C4-2B (cell line): ENCODE results near the gene NAGK.

Experiments used
- H3K27ac ChIP-seq: fragments of 450-650 bp; 2 replicates; pipeline ENCODE4 v1.5.1; 2017
- CTCF ChIP-seq: fragments of 450-650 bp; conservative IDR thresholded peaks from 2 replicates; pipeline ENCODE4 v1.5.1; 2017; ENCODE audit warnings: mild to moderate bottlenecking
- ZFX ChIP-seq: fragments of 450-650 bp; IDR thresholded peaks from 2 replicates; pipeline ENCODE4 v1.6.1; 2017

The NAGK gene

DNA sequence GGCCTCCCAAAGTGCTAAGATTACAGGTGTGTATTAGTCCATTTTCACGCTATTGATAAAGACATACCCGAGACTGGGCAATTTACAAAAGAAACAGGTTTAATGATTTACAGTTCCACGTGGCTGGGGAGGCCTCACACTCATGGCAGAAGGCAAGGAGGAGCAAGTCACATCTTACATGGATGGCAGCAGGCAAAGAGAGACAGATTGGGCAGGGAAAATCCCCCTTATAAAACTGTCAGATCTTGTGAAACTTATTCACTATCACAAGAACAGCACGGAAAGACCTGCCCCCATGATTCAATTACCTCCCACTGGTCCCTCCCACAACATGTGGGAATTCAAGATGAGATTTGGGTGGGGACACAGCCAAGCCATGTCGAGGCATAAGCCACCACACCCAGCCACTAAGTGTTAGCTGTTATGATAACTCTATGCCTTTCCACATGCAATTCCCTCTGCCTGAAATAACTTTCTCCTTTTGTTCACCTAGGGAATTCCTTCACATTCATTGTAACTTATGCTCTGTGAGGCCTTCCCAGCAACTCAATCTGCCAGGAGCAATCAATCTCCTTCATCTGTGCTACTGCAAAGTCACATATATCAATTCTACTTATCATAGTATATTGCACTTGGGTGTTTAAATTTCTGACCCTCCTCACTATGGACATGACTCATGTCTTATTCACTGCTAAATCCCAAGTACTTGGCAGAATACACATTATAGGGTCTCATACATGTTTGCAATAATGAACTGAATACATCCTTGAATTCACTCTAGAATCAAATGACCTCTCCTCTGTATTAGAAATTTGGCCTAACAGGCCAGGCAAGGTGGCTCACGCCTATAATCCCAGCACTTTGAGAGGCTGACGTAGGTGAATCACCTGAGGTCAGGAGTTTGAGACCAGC is 54.2 kb downstream of the NAGK start:
- no peak overlapping the region for H3K27ac ChIP-seq
- TF ChIP-seq ZFX (no peak), CTCF (no peak)

DNA sequence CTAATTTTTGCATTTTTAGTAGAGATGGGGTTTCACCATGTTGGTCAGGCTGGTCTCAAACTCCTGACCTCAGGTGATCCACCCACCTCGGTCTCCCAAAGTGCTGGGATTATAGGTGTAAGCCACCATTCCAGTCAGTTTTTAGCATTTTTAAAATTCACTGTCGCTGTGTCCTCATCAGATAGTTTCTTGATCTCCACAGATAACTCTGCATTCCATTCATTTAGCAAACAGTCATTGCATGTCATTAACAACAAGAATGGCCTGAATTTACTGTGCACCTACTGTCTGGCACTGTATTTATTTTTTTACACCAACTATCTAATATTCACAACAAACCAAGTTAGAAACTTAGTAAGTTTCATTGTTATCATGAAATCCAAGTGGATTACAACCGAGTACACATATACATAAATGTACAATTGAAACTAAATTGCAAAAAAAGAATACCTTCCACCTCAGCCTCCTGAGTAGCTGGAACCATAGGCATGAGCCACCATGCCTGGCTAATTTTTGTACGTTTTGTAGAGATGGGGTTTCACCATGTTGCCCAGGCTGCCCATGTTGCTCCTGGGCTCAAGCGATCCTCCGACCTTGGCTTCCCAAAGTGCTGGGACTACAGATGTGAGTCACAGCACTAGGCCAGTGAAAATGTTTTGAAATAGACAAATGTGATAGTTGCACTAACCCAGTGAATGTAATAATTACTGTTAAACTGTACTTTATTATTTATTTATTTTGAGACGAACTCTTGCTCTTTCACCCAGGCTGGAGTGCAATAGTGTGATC is 57.3 kb downstream of the NAGK start:
- no peak for TF ChIP-seq CTCF
- TF ChIP-seq ZFX: no peak
- no peak overlapping the region for H3K27ac ChIP-seq

DNA sequence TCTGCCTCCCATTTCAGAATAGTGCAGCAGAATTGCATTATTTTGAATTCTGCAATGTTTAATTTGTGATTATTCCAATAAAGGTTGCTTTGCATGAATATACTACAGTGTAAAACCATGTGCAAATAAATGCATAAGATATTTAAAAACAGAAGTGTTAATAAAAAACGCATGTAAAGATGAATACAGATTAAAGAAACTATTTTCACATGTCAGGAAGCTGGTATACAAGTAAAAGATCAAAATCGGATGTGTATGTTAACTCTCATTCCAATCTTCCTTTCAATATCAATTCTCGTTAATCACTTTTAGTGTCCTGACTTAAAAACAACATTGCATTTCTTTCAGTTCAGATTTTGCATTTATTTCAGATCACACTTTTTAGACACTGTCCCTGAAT is 58.5 kb downstream of the NAGK start:
- TF ChIP-seq ZFX (no peak), CTCF (no peak)
- no peak overlapping the region for H3K27ac ChIP-seq
